Posterior cingulate gyrus (tissue), 11 donors: ENCODE results near the gene ZNF37A.
A peak's percentile ranks its signal among the peaks of the same experiment; 100 is the strongest.
"Not testable (repeated sequence)": the region's sequence is repeated elsewhere in the genome, so short reads cannot be mapped to it uniquely, and the experiment has no call there.

Experiments used
- DNase-seq, 10 donors: peaks; one replicate each; pipeline versions ENCODE4 v3.0.0 to v3.0.0-alpha.2; 2020 to 2021; ENCODE audit warnings: mixed read lengths in 3 of 10
- intact Hi-C: fragments of 100-400 bp; cut with DNase I; formaldehyde crosslinking; loops from one replicate; pipeline ENCODE4 v1.15.1; 2023

Gene ZNF37A

GRCh38 chr10:38094158-38094926 is at the start of gene ZNF37A:
TSS of gene ZNF37A (plus strand) at chr10:38094337. CDS start at chr10:38096618, 2,281 bp downstream.
- peak; percentile 89 to 99 (median 96) for DNase-seq
- intact Hi-C loops = loop anchor here (1.0 to 2.0 kb wide), 3 partner anchors 84 to 238 kb away; partner anchors contain the start of genes ZNF248, ZNF25 and ZNF33A

- intact Hi-C loops = no loop called here
- no peak for DNase-seq
Measured at GRCh38 chr10:38045129-38045528, 49.0 kb upstream of the ZNF37A start.

- intact Hi-C loops = no loop called here
- no peak for DNase-seq
Measured at GRCh38 chr10:38047666-38048065, 46.5 kb upstream of the ZNF37A start.

- intact Hi-C loops = no loop called here
- DNase-seq = no peak
Measured at GRCh38 chr10:38050212-38050611, 43.9 kb upstream of the ZNF37A start.

DNA sequence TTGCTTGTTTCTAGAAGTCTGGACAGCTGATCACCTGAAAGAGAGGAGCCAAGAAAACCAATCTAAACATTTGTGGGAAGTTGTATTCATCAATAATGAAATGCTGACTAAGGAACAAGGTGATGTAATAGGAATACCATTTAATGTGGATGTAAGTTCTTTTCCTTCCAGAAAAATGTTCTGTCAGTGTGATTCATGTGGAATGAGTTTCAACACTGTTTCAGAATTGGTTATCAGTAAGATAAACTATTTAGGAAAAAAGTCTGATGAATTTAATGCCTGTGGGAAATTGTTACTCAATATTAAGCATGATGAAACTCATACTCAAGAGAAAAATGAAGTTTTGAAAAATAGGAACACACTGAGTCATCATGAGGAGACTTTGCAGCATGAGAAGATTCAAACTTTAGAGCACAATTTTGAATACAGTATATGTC is 39.8 kb upstream of the ZNF37A start:
- intact Hi-C loops = no loop called here
- DNase-seq = no peak

GRCh38 chr10:38055274-38055894 is 38.8 kb upstream of the ZNF37A start:
- intact Hi-C loops, DNase-seq: not testable (repeated sequence)

DNA sequence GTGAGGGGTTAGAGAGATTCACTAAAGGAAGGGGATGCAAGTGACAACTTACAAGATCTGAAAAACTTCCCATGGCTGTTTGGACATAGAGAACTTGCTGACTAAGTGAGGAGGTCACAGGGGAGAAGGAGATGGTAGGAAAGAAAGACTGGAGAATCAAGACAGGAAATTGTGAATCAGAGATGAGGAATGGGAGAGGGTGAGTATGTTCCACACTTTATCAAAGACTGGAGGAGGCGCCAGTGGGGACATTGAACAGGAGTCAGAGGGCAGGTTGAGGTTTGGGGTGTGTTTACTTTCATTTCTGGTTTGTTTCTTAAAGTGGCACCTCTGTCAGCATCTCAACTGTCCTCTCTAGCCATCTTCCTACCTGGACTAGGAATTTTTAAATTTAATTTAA is 24.5 kb upstream of the ZNF37A start:
- intact Hi-C loops, DNase-seq: not testable (repeated sequence)

DNA sequence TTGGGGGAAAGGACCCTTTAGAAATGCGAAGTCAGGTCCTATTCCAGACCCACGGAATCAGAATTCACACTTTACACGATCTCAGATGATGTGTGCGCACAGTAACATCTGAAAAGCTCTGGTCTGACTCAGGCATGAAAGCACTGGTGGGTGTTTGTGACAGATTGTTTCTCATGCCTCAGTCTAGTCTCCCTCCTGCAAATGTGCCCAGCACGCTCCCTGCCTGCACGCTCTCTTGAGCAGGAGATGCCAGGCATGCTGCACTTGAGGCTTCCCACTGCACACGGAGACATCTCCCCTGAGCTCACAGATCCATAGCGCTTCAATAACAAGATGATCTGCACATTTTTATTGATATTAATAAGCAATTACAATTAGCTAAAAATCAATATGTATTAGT is 23.6 kb upstream of the ZNF37A start:
- intact Hi-C loops = no loop called here

GRCh38 chr10:38072552-38072951 is 21.6 kb upstream of the ZNF37A start:
- intact Hi-C loops = no loop called here
- no peak for DNase-seq

More for the DNA sequence above, 23.6 kb upstream of the ZNF37A start:
- peak in 4 of 10 donors; percentile 18 to 86 (median 76) for DNase-seq

DNA sequence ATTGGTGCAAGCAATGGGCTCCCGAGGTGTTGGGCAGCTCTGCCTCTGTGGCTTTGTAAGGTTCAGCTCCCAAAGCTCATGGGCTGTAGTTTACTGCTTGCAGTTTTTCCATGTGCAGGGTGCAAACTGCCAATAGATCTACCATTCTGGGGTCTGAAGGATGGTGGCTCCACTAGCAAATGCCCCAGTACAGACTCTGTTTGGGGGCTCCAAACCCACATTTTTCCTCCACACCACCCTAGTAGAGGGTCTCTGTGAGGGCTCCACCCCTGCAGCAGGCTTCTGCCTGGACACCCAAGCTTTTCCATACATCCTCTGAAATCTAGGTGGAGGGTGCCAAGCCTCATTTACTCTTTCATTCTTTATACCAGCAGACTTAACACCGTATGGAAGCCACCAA is 17.4 kb upstream of the ZNF37A start:
- intact Hi-C loops = no loop called here
- DNase-seq = no peak

- intact Hi-C loops, DNase-seq: not testable (repeated sequence)
Measured at GRCh38 chr10:38093318-38093717, 819 bp upstream of the ZNF37A start.

- DNase-seq = peak in 1 of 10 donors; percentile 84
- intact Hi-C loops = loop anchor here (1.0 to 2.0 kb wide), 3 partner anchors 83 to 237 kb away; partner anchors contain the start of genes ZNF248, ZNF25 and ZNF33A
Measured at GRCh38 chr10:38093816-38094157, 350 bp upstream of the ZNF37A start.

DNA sequence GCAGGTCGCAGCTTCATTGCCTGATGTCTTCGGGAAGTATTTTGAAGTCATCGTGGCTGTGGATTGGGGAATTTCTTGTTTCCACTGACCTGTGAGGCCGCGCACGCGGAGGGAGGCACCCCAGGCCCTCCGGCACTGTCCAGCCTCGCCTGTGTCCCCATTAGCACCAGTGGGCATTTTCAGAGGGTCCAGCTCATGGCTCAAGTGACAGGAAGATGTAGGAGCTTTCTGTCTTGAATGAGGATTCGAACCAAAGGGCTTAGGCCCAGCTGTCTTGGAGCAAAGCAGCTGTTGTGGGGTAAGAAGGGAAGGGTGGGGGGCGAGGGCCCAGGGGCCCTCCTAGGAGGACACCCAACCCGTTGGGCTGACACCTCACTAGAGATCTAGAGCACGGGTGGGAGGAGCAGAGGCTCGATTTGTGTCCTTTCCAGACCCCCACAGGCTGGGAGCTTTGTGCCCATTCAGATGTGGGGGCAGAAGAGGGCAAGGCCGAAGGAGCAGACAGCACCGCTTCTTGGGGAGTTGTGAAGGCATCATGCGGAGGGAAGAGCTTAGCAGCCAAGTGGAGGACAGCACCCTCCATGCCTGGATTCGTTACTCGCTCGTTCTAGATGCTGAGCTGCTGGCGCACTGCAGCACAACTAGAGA is 914 bp downstream of the ZNF37A start:
- intact Hi-C loops = loop anchor here (1.0 to 2.0 kb wide), 3 partner anchors 85 to 238 kb away; partner anchors contain the start of genes ZNF248, ZNF25 and ZNF33A
- DNase-seq = peak in 1 of 10 donors; percentile 48

GRCh38 chr10:38102880-38103279 is 8.7 kb downstream of the ZNF37A start:
- intact Hi-C loops = no loop called here
- DNase-seq = no peak

- intact Hi-C loops = no loop called here
- no peak for DNase-seq
Measured at GRCh38 chr10:38103756-38104155, 9.6 kb downstream of the ZNF37A start.

GRCh38 chr10:38112159-38112558 is 18.0 kb downstream of the ZNF37A start:
- DNase-seq = no peak
- intact Hi-C loops = no loop called here

DNA sequence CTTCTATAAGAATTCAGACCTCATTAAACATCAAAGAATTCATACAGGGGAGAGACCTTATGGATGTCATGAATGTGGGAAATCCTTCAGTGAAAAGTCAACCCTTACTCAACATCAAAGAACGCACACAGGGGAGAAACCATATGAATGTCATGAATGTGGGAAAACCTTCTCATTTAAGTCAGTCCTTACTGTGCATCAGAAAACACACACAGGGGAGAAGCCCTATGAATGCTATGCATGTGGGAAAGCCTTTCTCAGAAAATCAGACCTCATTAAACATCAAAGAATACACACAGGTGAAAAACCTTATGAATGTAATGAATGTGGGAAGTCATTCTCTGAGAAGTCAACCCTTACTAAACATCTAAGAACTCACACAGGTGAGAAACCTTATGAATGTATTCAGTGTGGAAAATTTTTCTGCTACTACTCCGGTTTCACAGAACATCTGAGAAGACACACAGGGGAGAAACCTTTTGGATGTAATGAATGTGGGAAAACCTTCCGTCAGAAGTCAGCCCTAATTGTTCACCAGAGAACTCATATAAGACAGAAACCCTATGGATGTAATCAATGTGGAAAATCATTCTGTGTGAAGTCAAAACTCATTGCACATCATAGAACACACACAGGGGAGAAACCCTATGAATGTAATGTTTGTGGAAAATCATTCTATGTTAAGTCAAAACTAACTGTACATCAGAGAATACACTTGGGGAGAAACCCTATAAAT is 24.1 kb downstream of the ZNF37A start:
- DNase-seq = no peak
- intact Hi-C loops = no loop called here

- intact Hi-C loops = no loop called here
- DNase-seq = no peak
Measured at GRCh38 chr10:38119038-38119437, 24.9 kb downstream of the ZNF37A start.

- DNase-seq = no peak
- intact Hi-C loops = no loop called here
Measured at GRCh38 chr10:38127812-38128211, 33.7 kb downstream of the ZNF37A start.

DNA sequence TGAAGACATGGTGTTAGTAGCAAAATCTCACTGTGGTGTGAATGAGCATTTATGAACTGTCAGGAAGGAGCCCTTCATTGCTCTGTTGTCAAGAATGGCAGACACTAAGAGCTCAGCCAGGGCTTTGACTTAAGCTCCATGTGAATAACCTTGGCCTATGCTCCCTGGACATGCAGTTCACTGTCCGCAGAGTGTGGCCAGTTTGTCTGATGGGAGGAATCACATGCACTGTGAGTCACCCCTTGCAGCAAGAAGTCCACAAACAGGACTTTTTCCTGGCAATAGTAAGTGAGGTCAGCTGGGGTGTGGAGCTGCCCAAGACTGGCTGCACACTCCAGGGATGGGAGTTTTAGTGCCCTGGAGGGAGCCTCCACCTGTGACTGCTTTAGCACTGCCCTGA is 49.5 kb downstream of the ZNF37A start:
- intact Hi-C loops = no loop called here
- no peak for DNase-seq
